Measurements from ENCODE around the gene ADCY5.
A peak's percentile ranks its signal among the peaks of the same experiment; 100 is the strongest.

Gene ADCY5

DNA sequence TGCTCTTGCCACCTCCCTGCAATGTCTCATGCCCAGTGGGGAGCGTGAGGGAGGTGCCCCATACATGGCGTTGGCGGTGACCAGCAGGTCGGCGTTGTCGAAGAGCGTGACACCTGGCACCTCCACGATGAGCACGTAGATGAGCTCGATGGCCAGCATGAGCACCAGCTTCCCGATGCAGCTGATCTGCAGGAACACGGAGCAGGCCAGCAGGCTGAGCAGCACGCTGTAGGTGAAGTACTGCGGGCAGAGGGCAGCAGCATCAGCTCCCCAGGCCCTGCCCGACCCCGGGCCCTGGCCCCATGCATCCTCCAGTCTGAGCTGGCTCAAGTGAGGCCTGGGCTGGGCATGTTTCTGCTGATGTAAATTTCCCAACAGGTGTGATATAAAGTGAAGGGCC lies 148.8 kb downstream of the ADCY5 start:
- Histone ChIP-seq H3K4me3 (ENCODE audit: low read length) (no peak overlapping the region), H3K18ac (ENCODE audit: low read length) (no peak overlapping the region), H3K4me2 (ENCODE audit: low read length) (no peak overlapping the region), H4K8ac (ENCODE audit: low read depth, low read length) (no peak overlapping the region), H3K56ac (ENCODE audit: low read length) (no peak overlapping the region), H4K5ac (ENCODE audit: low read length) (no peak overlapping the region), H2BK15ac (replicated peaks; ENCODE audit: low read depth) (no peak overlapping the region), H3K36me3 (ENCODE audit: control insufficient read depth, insufficient read depth, low read length) (no peaks in the 10 kb centered on the region), H3K9ac (ENCODE audit: low read length) (no peak overlapping the region), H2BK5ac (ENCODE audit: low read length) (no peak overlapping the region), H2BK120ac (ENCODE audit: low read depth, low read length) (no peak overlapping the region), H2AK5ac (ENCODE audit: low read length) (no peak overlapping the region), H3K27ac (ENCODE audit: low read depth, low read length) (no peak overlapping the region), H3K27me3 (ENCODE audit: insufficient read depth, low read length, poor library complexity) (no peaks in the 10 kb centered on the region), H3K23ac (ENCODE audit: low read length) (no peak overlapping the region), H3K79me2 (ENCODE audit: control insufficient read depth, insufficient read depth, low read length) (no peaks in the 10 kb centered on the region), H3K79me1 (ENCODE audit: low read length) (no peaks in the 10 kb centered on the region), H3K4me1 (ENCODE audit: control insufficient read depth, low read depth, low read length) (no peaks in the 10 kb centered on the region), H3K4ac (ENCODE audit: low read depth, low read length) (no peak overlapping the region)
- no CpG with 5 or more reads among the region's 16 CpGs for WGBS (ENCODE audit: extremely low coverage, insufficient coverage, low lambda C conversion rate)
- no peak for DNase-seq

DNA sequence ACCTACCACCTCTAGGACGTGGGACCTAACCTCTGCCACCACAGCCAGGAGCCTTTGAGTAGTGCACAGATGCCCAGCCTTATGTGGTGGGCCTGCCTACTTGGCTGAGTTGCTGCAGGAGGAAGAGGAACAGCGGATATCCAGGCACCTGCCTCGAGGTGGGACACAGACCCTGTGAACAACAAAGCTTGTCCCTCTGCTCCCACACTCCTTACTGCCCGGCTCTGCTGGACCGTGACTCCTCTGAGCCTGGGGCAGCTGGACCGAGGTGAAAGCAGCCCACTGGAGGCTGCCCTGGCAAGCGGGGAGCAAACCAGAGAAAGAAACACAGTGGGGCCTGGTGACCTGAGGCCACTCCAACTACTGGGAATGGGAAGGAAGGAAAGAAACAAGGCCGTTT lies 149.3 kb downstream of the ADCY5 start:
- no peak overlapping the region for H3K4me2 ChIP-seq (ENCODE audit: low read length)

DNA sequence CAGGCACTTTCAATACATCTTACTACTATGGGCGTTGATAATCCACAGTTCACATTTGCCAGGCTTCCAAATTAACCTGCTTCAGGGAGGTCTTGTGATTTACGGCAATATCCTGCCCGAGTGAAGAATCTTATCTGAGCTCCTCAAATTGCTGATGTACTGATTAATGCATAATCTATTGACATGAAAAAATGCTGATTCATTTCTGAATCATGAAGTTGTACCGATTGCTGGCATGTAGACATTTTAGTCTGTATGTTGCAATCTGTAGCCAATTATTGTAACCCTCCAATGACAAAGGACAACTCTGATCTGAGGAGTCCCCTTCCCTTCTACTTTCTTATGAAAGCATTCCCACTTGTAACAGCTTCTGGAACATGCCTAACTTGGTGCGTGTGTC lies 150.0 kb downstream of the ADCY5 start:
- Histone ChIP-seq H3K27me3 (ENCODE audit: insufficient read depth, low read length, poor library complexity) (no peaks in the 10 kb centered on the region), H3K4me3 (ENCODE audit: low read length) (no peak overlapping the region), H4K5ac (ENCODE audit: low read length) (no peak overlapping the region), H4K8ac (ENCODE audit: low read depth, low read length) (no peak overlapping the region), H2AK5ac (ENCODE audit: low read length) (no peak overlapping the region), H2BK15ac (replicated peaks; ENCODE audit: low read depth) (no peak overlapping the region), H2BK120ac (ENCODE audit: low read depth, low read length) (no peak overlapping the region), H2BK5ac (ENCODE audit: low read length) (no peak overlapping the region), H3K27ac (ENCODE audit: low read depth, low read length) (no peak overlapping the region), H3K56ac (ENCODE audit: low read length) (no peak overlapping the region), H3K79me1 (ENCODE audit: low read length) (no peaks in the 10 kb centered on the region), H3K4me1 (ENCODE audit: control insufficient read depth, low read depth, low read length) (no peaks in the 10 kb centered on the region), H3K18ac (ENCODE audit: low read length) (no peak overlapping the region), H3K36me3 (ENCODE audit: control insufficient read depth, insufficient read depth, low read length) (no peaks in the 10 kb centered on the region), H3K79me2 (ENCODE audit: control insufficient read depth, insufficient read depth, low read length) (no peaks in the 10 kb centered on the region), H3K9ac (ENCODE audit: low read length) (no peak overlapping the region), H3K4ac (ENCODE audit: low read depth, low read length) (no peak overlapping the region), H3K23ac (ENCODE audit: low read length) (no peak overlapping the region), H3K4me2 (ENCODE audit: low read length) (no peak overlapping the region)
- WGBS (ENCODE audit: extremely low coverage, insufficient coverage, low lambda C conversion rate), result no CpG with 5 or more reads among the region's 5 CpGs
- DNase-seq, result no peak

More for the DNA sequence above, 149.3 kb downstream of the ADCY5 start:
- no peak overlapping the region for H2BK5ac ChIP-seq (ENCODE audit: low read length)
- H2BK120ac ChIP-seq (ENCODE audit: low read depth, low read length), result no peak overlapping the region
- DNase-seq, result no peak
- H3K9ac ChIP-seq (ENCODE audit: low read length), result no peak overlapping the region
- H4K8ac ChIP-seq (ENCODE audit: low read depth, low read length), result no peak overlapping the region
- WGBS (ENCODE audit: extremely low coverage, insufficient coverage, low lambda C conversion rate), result no CpG with 5 or more reads among the region's 8 CpGs
- no peak overlapping the region for H3K27ac ChIP-seq (ENCODE audit: low read depth, low read length)
- H2AK5ac ChIP-seq (ENCODE audit: low read length), result no peak overlapping the region
- no peaks in the 10 kb centered on the region for H3K79me2 ChIP-seq (ENCODE audit: control insufficient read depth, insufficient read depth, low read length)
- H3K4me3 ChIP-seq (ENCODE audit: low read length), result no peak overlapping the region
- H3K23ac ChIP-seq (ENCODE audit: low read length), result no peak overlapping the region
- no peak overlapping the region for H3K56ac ChIP-seq (ENCODE audit: low read length)
- H3K4me1 ChIP-seq (ENCODE audit: control insufficient read depth, low read depth, low read length), result no peaks in the 10 kb centered on the region
- H2BK15ac ChIP-seq (replicated peaks; ENCODE audit: low read depth), result no peak overlapping the region
- no peak overlapping the region for H3K18ac ChIP-seq (ENCODE audit: low read length)
- no peak overlapping the region for H3K4ac ChIP-seq (ENCODE audit: low read depth, low read length)
- H3K27me3 ChIP-seq (ENCODE audit: insufficient read depth, low read length, poor library complexity), result no peaks in the 10 kb centered on the region
- no peak overlapping the region for H4K5ac ChIP-seq (ENCODE audit: low read length)
- H3K36me3 ChIP-seq (ENCODE audit: control insufficient read depth, insufficient read depth, low read length), result no peaks in the 10 kb centered on the region
- H3K79me1 ChIP-seq (ENCODE audit: low read length), result no peaks in the 10 kb centered on the region

DNA sequence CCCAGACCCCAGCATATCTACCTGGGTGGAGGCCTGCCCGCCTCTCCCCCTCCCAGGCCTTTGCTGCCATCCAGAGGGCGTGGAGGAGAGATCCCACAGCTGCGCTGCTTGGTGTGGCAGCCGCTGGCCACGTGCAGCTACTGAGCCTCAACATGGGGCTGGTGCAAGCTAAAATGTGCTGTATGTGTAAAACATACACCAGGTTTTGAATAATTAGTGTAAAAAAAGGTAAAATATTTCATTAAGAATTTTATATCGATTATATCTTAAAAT lies 151.3 kb downstream of the ADCY5 start:
- no peak overlapping the region for H4K8ac ChIP-seq (ENCODE audit: low read depth, low read length)
- H2BK5ac ChIP-seq (ENCODE audit: low read length), result no peak overlapping the region
- no peaks in the 10 kb centered on the region for H3K79me2 ChIP-seq (ENCODE audit: control insufficient read depth, insufficient read depth, low read length)
- no peak overlapping the region for H2BK15ac ChIP-seq (replicated peaks; ENCODE audit: low read depth)
- H3K27ac ChIP-seq (ENCODE audit: low read depth, low read length), result no peak overlapping the region
- H3K56ac ChIP-seq (ENCODE audit: low read length), result no peak overlapping the region
- H3K27me3 ChIP-seq (ENCODE audit: insufficient read depth, low read length, poor library complexity), result no peaks in the 10 kb centered on the region
- H3K23ac ChIP-seq (ENCODE audit: low read length), result no peak overlapping the region
- 100% methylated on average over 1 of the region's 6 CpGs for WGBS (ENCODE audit: extremely low coverage, insufficient coverage, low lambda C conversion rate)
- H3K18ac ChIP-seq (ENCODE audit: low read length), result no peak overlapping the region
- no peak overlapping the region for H3K4ac ChIP-seq (ENCODE audit: low read depth, low read length)
- H3K4me1 ChIP-seq (ENCODE audit: control insufficient read depth, low read depth, low read length), result no peaks in the 10 kb centered on the region
- DNase-seq, result peak; percentile 48
- no peaks in the 10 kb centered on the region for H3K36me3 ChIP-seq (ENCODE audit: control insufficient read depth, insufficient read depth, low read length)
- H2BK120ac ChIP-seq (ENCODE audit: low read depth, low read length), result no peak overlapping the region
- no peak overlapping the region for H4K5ac ChIP-seq (ENCODE audit: low read length)
- H3K9ac ChIP-seq (ENCODE audit: low read length), result no peak overlapping the region
- H2AK5ac ChIP-seq (ENCODE audit: low read length), result no peak overlapping the region
- no peak overlapping the region for H3K4me3 ChIP-seq (ENCODE audit: low read length)
- H3K79me1 ChIP-seq (ENCODE audit: low read length), result no peaks in the 10 kb centered on the region
- H3K4me2 ChIP-seq (ENCODE audit: low read length), result no peak overlapping the region

DNA sequence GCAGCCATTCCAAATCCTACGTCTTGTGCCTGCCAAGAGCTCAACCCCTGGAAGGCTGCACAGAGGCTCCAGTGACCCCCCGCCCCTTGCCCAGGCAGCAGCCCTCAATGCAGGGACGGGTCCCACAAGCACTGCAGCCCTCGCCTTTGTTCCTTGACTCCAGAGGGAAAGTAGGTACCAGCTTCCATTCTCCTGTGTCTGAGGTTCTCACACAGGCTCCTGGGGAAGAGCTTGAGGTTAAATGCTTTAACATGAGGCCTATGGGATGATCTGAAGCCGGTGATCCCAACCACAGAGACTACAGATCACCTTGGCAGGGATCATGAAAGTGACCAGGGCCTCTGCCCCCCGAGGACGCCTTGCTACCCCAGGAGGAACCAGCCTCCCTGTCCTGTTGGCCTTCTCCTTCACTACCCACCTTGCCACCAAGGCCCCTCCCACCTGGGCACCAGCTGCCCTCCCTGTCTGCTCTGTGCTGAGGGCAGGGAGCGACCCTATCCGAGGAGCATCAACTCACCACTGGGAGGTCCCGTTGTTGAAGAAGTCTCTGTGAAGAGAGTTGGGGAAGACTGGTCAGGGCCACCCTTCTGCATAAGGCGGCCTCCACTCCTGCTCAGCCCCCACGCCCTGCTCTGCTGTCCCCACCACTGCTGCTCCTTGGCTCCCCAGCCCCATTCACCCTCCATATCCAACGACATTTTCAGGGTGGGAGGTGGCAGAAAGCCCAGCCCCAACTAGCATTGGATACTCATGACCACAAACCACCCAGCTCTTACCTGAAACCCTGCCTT lies 151.9 kb downstream of the ADCY5 start:
- H3K36me3 ChIP-seq (ENCODE audit: control insufficient read depth, insufficient read depth, low read length), result no peaks in the 10 kb centered on the region
- H3K4ac ChIP-seq (ENCODE audit: low read depth, low read length), result no peak overlapping the region
- no peak overlapping the region for H3K18ac ChIP-seq (ENCODE audit: low read length)
- no peak overlapping the region for H2BK120ac ChIP-seq (ENCODE audit: low read depth, low read length)
- H3K27ac ChIP-seq (ENCODE audit: low read depth, low read length), result no peak overlapping the region
- no peak overlapping the region for H3K4me2 ChIP-seq (ENCODE audit: low read length)
- no peak overlapping the region for H3K56ac ChIP-seq (ENCODE audit: low read length)
- H4K8ac ChIP-seq (ENCODE audit: low read depth, low read length), result no peak overlapping the region
- no peak for DNase-seq
- H3K27me3 ChIP-seq (ENCODE audit: insufficient read depth, low read length, poor library complexity), result no peaks in the 10 kb centered on the region
- no peak overlapping the region for H2AK5ac ChIP-seq (ENCODE audit: low read length)
- H2BK15ac ChIP-seq (replicated peaks; ENCODE audit: low read depth), result no peak overlapping the region
- no peaks in the 10 kb centered on the region for H3K79me2 ChIP-seq (ENCODE audit: control insufficient read depth, insufficient read depth, low read length)
- H3K9ac ChIP-seq (ENCODE audit: low read length), result no peak overlapping the region
- no CpG with 5 or more reads among the region's 13 CpGs for WGBS (ENCODE audit: extremely low coverage, insufficient coverage, low lambda C conversion rate)
- H3K79me1 ChIP-seq (ENCODE audit: low read length), result no peaks in the 10 kb centered on the region
- H2BK5ac ChIP-seq (ENCODE audit: low read length), result no peak overlapping the region
- H3K4me1 ChIP-seq (ENCODE audit: control insufficient read depth, low read depth, low read length), result no peaks in the 10 kb centered on the region
- no peak overlapping the region for H3K23ac ChIP-seq (ENCODE audit: low read length)
- H3K4me3 ChIP-seq (ENCODE audit: low read length), result no peak overlapping the region
- H4K5ac ChIP-seq (ENCODE audit: low read length), result no peak overlapping the region

DNA sequence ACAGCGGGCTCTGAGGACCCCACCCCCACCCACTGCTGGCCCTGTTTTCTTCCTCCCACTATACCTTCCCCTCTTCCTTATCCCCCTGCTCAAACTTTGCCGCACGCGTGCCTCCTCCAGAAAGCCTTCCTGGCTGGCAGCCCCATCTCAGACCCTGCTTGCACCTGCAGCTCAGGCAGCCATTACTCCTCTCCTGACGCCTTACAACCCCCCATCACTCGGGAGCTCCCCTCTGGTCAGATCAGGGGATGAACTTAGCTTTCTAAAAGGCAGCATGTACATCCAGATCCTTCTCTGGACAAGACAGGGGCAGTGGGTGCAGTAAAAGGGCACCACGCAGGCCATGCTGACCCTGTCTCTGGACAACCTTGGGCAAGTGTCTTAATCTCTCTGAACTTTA lies 152.6 kb downstream of the ADCY5 start:
- Histone ChIP-seq H2BK120ac (ENCODE audit: low read depth, low read length) (no peak overlapping the region), H2AK5ac (ENCODE audit: low read length) (no peak overlapping the region), H3K4me3 (ENCODE audit: low read length) (no peak overlapping the region), H2BK15ac (replicated peaks; ENCODE audit: low read depth) (no peak overlapping the region), H2BK5ac (ENCODE audit: low read length) (no peak overlapping the region), H3K36me3 (ENCODE audit: control insufficient read depth, insufficient read depth, low read length) (no peaks in the 10 kb centered on the region), H3K79me2 (ENCODE audit: control insufficient read depth, insufficient read depth, low read length) (no peaks in the 10 kb centered on the region), H3K4me1 (ENCODE audit: control insufficient read depth, low read depth, low read length) (no peaks in the 10 kb centered on the region), H3K4ac (ENCODE audit: low read depth, low read length) (no peak overlapping the region), H3K9ac (ENCODE audit: low read length) (no peak overlapping the region), H3K79me1 (ENCODE audit: low read length) (no peaks in the 10 kb centered on the region), H3K27me3 (ENCODE audit: insufficient read depth, low read length, poor library complexity) (no peaks in the 10 kb centered on the region), H4K5ac (ENCODE audit: low read length) (no peak overlapping the region), H3K56ac (ENCODE audit: low read length) (no peak overlapping the region), H3K18ac (ENCODE audit: low read length) (no peak overlapping the region), H3K27ac (ENCODE audit: low read depth, low read length) (no peak overlapping the region), H4K8ac (ENCODE audit: low read depth, low read length) (no peak overlapping the region), H3K4me2 (ENCODE audit: low read length) (no peak overlapping the region), H3K23ac (ENCODE audit: low read length) (no peak overlapping the region)
- WGBS (ENCODE audit: extremely low coverage, insufficient coverage, low lambda C conversion rate), result no CpG with 5 or more reads among the region's 7 CpGs
- no peak for DNase-seq
